ENCODE data around the gene PACS1. TPM values are rescaled to one million over a fixed set of nuclear protein-coding genes. Genes with fewer than 3 reads are reported as not detected.
"Not testable (repeated sequence)": the region's sequence is repeated elsewhere in the genome, so short reads cannot be mapped to it uniquely, and the experiment has no call there.

PACS1 gene
- total RNA-seq, 1 donor = 31.5 TPM

GRCh38 chr11:66075273-66075672, 5.2 kb downstream of the PACS1 start:
- H3K4me3 ChIP-seq (ENCODE audit: low read depth, low read length) = no peak overlapping the region
- TF ChIP-seq, protein P1, sequence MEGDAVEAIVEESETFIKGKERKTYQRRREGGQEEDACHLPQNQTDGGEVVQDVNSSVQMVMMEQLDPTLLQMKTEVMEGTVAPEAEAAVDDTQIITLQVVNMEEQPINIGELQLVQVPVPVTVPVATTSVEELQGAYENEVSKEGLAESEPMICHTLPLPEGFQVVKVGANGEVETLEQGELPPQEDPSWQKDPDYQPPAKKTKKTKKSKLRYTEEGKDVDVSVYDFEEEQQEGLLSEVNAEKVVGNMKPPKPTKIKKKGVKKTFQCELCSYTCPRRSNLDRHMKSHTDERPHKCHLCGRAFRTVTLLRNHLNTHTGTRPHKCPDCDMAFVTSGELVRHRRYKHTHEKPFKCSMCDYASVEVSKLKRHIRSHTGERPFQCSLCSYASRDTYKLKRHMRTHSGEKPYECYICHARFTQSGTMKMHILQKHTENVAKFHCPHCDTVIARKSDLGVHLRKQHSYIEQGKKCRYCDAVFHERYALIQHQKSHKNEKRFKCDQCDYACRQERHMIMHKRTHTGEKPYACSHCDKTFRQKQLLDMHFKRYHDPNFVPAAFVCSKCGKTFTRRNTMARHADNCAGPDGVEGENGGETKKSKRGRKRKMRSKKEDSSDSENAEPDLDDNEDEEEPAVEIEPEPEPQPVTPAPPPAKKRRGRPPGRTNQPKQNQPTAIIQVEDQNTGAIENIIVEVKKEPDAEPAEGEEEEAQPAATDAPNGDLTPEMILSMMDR (IDR thresholded peaks at IDR 0.05; ENCODE audit: insufficient read depth, low read length) = no peak
- no peak for DNase-seq (ENCODE audit: low read depth)

DNA sequence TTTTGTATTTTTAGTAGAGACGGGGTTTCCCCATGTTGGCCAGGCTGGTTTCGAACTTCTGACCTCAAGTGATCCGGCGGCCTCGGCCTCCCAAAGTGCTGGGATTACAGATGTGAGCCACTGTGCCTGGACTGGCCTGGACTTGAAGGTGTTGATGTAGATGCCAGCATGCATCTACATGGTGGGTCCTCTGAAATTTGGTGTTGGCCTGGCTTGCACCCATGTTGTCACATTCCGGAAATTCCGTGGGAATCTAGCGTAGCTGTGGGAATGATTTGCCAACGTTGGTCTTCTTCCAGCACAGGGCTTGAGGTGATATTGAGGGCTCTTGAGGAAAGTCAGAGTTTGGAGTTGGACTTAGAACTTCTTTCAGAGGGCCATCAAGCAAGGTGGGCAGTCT, 6.5 kb downstream of the PACS1 start:
- TF ChIP-seq, protein P1 (IDR thresholded peaks at IDR 0.05; ENCODE audit: insufficient read depth, low read length) = no peak
- peak; percentile 37 for DNase-seq (ENCODE audit: low read depth)
- no peak overlapping the region for H3K4me3 ChIP-seq (ENCODE audit: low read depth, low read length)

DNA sequence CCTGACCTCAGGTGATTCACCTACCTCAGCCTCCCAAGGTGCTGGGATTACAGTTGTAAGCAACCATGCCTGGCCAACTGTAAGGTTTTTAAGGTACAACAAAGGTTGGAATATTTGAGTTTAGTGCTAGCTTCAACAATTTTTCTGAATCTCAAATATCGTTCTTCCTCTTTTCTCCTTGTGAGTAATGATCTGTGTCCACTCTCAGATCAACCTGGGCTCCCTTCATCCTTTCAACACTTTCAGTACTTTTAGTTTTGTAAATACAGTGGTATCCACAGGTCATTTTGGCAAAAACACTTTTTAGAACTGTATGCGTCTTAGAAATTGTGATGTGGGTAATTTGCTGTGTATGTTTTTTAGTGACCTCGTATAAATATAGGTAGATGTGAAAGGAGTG, 7.9 kb downstream of the PACS1 start:
- no peak for DNase-seq (ENCODE audit: low read depth)
- no peak overlapping the region for H3K4me3 ChIP-seq (ENCODE audit: low read depth, low read length)
- TF ChIP-seq, protein P1 (IDR thresholded peaks at IDR 0.05; ENCODE audit: insufficient read depth, low read length) = no peak

GRCh38 chr11:66078949-66079348, 8.9 kb downstream of the PACS1 start:
- H3K4me3 ChIP-seq (ENCODE audit: low read depth, low read length); DNase-seq (ENCODE audit: low read depth): not testable (repeated sequence)

- DNase-seq (ENCODE audit: low read depth) = peak; percentile 86
- no peak overlapping the region for H3K4me3 ChIP-seq (ENCODE audit: low read depth, low read length)
- TF ChIP-seq, protein P1 (IDR thresholded peaks at IDR 0.05; ENCODE audit: insufficient read depth, low read length) = no peak
Measured at GRCh38 chr11:66080055-66080817, 10.2 kb downstream of the PACS1 start.

DNA sequence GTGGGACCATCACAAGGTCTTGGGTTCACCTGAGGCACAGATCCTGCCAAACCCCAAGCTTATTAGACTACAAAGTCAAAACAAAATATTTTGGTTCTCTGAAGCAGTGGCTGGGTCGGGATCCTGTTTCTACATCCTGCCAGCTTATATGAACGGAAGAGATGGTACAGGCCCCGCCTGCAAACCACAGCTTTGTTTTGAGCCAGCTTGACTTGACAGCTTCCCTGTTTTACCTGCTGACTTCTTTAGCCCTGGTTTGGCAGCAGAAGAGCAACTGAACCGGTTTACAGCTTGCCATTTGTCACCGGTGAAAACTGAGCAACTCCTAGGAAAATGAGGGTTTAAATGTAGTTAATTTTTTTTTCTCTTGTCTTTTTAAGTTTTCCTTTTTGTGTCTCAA, 11.4 kb downstream of the PACS1 start:
- H3K4me3 ChIP-seq (ENCODE audit: low read depth, low read length) = no peak overlapping the region
- no peak for DNase-seq (ENCODE audit: low read depth)
- TF ChIP-seq, protein P1 (IDR thresholded peaks at IDR 0.05; ENCODE audit: insufficient read depth, low read length) = no peak

- TF ChIP-seq, protein P1 (IDR thresholded peaks at IDR 0.05; ENCODE audit: insufficient read depth, low read length) = no peak
Measured at GRCh38 chr11:66082946-66083698, 13.1 kb downstream of the PACS1 start.

More at GRCh38 chr11:66082946-66083698, 13.1 kb downstream of the PACS1 start:
- DNase-seq (ENCODE audit: low read depth) = peak; percentile 53
- no peak overlapping the region for H3K4me3 ChIP-seq (ENCODE audit: low read depth, low read length)

Data from fibroblast of the aortic adventitia (primary cell).